Activated B cell treated with CpG ODN at 0.5 μM for 24 hours (primary cell): ENCODE data around the gene PURA. TPM values are rescaled to one million over a fixed set of nuclear protein-coding genes. Genes with fewer than 3 reads are reported as not detected.

Experiments used
- ATAC-seq: fragments of 200-7000 bp; cut with Tn5 transposase; one replicate; pipeline ENCODE4 v1.10.0; 2021; ENCODE audit warnings: low read depth, mild to moderate bottlenecking, moderate library complexity
- CTCF ChIA-PET: fragments of 350-600 bp; sonication (Branson Sonifier 250); formaldehyde crosslinking; loops from one replicate; lab custom pipeline; 2021; ENCODE audit warnings: antibody characterized with exemption; lab: Charles Lee
- POLR2A ChIA-PET: fragments of 350-600 bp; sonication (Branson Sonifier 250); formaldehyde crosslinking; loops from one replicate; lab custom pipeline; 2021; ENCODE audit warnings: antibody characterized with exemption; lab: Charles Lee
- DNase-seq: peaks from one replicate; pipeline ENCODE4 v3.0.0; 2022
- H3K27ac Mint-ChIP-seq: one replicate; pipeline ENCODE4 v1.8.0; 2020; ENCODE audit warnings: mixed read lengths
- H3K27me3 Mint-ChIP-seq: one replicate; pipeline ENCODE4 v1.8.0; 2021; ENCODE audit warnings: mixed read lengths
- H3K36me3 Mint-ChIP-seq: one replicate; pipeline ENCODE4 v1.8.0; 2021; ENCODE audit warnings: low read depth, mixed read lengths
- H3K4me1 Mint-ChIP-seq: one replicate; pipeline ENCODE4 v1.8.0; 2021; ENCODE audit warnings: mixed read lengths
- H3K4me3 Mint-ChIP-seq: one replicate; pipeline ENCODE4 v1.8.0; 2020; ENCODE audit warnings: mild to moderate bottlenecking, mixed read lengths
- H3K9me3 Mint-ChIP-seq: one replicate; pipeline ENCODE4 v1.8.0; 2020; ENCODE audit warnings: mixed read lengths
- intact Hi-C: fragments of 100-400 bp; cut with micrococcal nuclease; formaldehyde crosslinking; loops from one replicate; pipeline ENCODE4 v1.15.1; 2024
- total RNA-seq: library from RNA; stranded (reverse); gene quantifications from 2 replicates; pipeline ENCODE4 v1.2.3, GENCODE V29; 2022
- TF ChIP-seq, protein P1 (sequence below): fragments of 200-600 bp; IDR thresholded peaks from one replicate; pipeline ENCODE4 v1.8.0; 2022; ENCODE audit warnings: antibody characterized with exemption, mild to moderate bottlenecking

The PURA gene
- total RNA-seq, 1 donor from 2014 or later: 14.9 TPM

DNA sequence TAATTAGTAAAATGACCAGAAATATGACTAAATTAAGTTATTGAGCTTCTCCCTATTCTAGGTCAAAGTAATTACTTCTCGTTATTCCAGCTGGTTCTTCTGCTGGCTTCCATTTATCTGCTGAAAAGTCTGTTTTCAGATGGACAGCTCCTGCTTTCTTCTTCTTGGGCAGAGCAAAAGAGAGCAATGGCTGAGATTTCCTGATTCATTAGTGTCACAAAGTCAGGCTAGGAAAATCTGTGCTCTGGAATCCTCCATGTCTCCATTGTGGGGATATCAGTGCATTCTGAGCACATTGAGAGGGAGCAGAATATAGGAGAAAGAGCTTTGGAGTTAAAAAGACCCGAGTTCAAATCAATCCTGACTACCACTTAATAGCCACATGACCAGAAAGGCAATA lies 37.1 kb upstream of the PURA start:
- no peak for ATAC-seq
- intact Hi-C loops: no loop called here
- CTCF ChIA-PET: interaction anchor here (7.5 to 8.5 kb wide), 2 partner anchors 67 to 79 kb away, joined by 65 to 116 read pairs; no protein-coding TSS in a partner anchor
- POLR2A ChIA-PET: no interaction called here
- H3K9me3 Mint-ChIP-seq: no peaks in the 10 kb centered on the region
- H3K27me3 Mint-ChIP-seq: peaks cover 22% of the 10 kb centered on the region
- H3K4me3 Mint-ChIP-seq: no peak overlapping the region
- no peaks in the 10 kb centered on the region for H3K4me1 Mint-ChIP-seq
- no peak overlapping the region for H3K27ac Mint-ChIP-seq
- no peaks in the 10 kb centered on the region for H3K36me3 Mint-ChIP-seq
- TF ChIP-seq, protein P1, sequence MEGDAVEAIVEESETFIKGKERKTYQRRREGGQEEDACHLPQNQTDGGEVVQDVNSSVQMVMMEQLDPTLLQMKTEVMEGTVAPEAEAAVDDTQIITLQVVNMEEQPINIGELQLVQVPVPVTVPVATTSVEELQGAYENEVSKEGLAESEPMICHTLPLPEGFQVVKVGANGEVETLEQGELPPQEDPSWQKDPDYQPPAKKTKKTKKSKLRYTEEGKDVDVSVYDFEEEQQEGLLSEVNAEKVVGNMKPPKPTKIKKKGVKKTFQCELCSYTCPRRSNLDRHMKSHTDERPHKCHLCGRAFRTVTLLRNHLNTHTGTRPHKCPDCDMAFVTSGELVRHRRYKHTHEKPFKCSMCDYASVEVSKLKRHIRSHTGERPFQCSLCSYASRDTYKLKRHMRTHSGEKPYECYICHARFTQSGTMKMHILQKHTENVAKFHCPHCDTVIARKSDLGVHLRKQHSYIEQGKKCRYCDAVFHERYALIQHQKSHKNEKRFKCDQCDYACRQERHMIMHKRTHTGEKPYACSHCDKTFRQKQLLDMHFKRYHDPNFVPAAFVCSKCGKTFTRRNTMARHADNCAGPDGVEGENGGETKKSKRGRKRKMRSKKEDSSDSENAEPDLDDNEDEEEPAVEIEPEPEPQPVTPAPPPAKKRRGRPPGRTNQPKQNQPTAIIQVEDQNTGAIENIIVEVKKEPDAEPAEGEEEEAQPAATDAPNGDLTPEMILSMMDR: no peak
- DNase-seq: no peak

DNA sequence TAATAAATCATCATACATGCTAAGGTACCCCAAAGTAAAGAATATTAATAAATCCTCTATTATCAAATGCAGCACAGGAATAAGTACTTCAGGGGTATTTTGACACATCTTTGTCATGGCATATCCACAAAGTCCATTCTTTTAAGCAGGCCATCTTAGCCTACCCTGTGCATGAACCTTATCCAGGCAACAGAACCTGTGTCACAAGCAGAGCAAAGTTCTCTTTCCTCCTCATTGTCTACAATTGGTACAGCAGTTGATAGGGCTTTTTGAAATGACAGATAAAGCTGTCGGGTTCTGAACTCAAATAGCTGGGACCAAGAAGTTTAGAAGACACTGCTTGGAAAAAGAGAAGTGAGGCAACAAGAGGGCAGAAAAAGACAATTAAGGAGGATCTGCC lies 30.8 kb upstream of the PURA start:
- Mint-ChIP-seq H3K27ac (no peak overlapping the region), H3K4me3 (no peak overlapping the region), H3K27me3 (peaks cover 19% of the 10 kb centered on the region), H3K4me1 (no peaks in the 10 kb centered on the region), H3K9me3 (no peaks in the 10 kb centered on the region), H3K36me3 (no peaks in the 10 kb centered on the region)
- ChIA-PET CTCF (no interaction called here), POLR2A (no interaction called here)
- DNase-seq (no peak), ATAC-seq (no peak)
- TF ChIP-seq, protein P1: no peak
- intact Hi-C loops: no loop called here

DNA sequence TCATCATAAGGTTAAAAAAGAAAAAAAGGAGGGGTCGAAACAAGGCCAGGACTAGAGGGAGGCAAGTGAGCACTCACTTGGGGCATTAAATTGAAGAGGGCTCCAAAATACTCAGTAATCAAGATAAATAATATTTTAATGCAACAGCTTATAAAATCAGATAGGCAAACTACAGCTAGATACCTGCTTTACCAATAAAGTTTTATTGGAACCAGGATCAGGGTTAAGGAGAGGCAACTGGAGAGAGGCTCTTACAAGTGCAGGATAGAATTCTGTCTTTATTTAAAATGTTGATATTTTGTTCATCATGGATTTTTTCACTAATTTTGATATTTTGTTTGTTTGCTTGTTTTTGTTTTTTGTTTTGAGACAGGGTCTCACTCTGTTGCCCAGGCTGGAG lies 30.3 kb upstream of the PURA start:
- Mint-ChIP-seq H3K4me1 (no peaks in the 10 kb centered on the region), H3K36me3 (no peaks in the 10 kb centered on the region), H3K27me3 (peaks cover 19% of the 10 kb centered on the region)

DNA sequence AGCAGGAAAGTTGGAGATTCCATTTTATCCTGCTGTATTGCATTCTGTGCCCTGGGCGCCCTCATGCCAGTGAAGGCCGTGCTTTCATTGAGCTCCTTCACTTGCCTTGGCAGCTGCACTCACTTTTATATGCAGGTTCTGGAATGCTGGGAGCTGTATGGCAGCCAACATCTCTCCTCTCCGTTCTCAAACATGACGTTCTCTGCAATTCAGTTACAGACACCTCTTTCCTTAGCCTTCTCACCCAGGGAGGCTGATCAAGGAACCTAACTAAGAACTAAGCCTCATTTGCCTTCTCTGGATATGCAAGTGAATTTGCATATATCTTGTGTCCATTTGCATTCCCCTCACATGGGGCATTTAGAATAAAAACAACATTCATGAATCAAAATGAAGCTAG lies 29.4 kb upstream of the PURA start:
- ChIA-PET CTCF (no interaction called here), POLR2A (no interaction called here)
- intact Hi-C loops: no loop called here
- TF ChIP-seq, protein P1: no peak
- Mint-ChIP-seq H3K4me3 (no peak overlapping the region), H3K27ac (no peak overlapping the region), H3K4me1 (no peaks in the 10 kb centered on the region), H3K36me3 (no peaks in the 10 kb centered on the region), H3K9me3 (peaks cover 3% of the 10 kb centered on the region), H3K27me3 (peaks cover 22% of the 10 kb centered on the region)
- DNase-seq (no peak), ATAC-seq (no peak)

More for the DNA sequence above, 30.3 kb upstream of the PURA start:
- ChIA-PET POLR2A (no interaction called here), CTCF (no interaction called here)
- Mint-ChIP-seq H3K4me3 (no peak overlapping the region), H3K27ac (no peak overlapping the region), H3K9me3 (no peaks in the 10 kb centered on the region)
- intact Hi-C loops: no loop called here
- ATAC-seq (no peak), DNase-seq (no peak)
- TF ChIP-seq, protein P1: no peak

DNA sequence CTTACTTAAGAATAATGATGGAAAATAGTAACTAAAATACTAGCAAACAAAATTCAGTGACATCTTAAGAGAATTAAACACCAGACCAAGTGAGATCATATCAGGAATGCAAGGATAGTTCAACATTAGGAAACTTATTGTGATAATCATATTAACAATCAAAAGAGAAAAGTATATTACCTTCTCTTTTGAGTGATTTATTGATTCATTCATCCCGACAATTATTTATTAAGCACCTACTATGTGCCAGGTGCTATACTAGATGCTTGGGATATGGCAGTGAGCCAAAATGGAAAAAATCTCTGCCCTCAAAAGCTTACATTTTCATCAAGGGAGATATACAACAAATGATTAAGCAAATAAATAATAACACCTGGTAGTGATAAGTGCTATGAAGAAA lies 23.7 kb upstream of the PURA start:
- ChIA-PET CTCF (no interaction called here), POLR2A (no interaction called here)
- no peak overlapping the region for H3K4me3 Mint-ChIP-seq
- H3K36me3 Mint-ChIP-seq: peaks cover 7% of the 10 kb centered on the region
- peaks cover 19% of the 10 kb centered on the region for H3K27me3 Mint-ChIP-seq
- DNase-seq: no peak
- intact Hi-C loops: no loop called here
- H3K4me1 Mint-ChIP-seq: no peaks in the 10 kb centered on the region
- ATAC-seq: no peak
- TF ChIP-seq, protein P1: no peak
- H3K27ac Mint-ChIP-seq: no peak overlapping the region
- H3K9me3 Mint-ChIP-seq: peaks cover 17% of the 10 kb centered on the region
